CD14-positive monocyte (primary cell): Measurements from ENCODE around the gene UNCX. TPM values are rescaled to one million over a fixed set of nuclear protein-coding genes. Genes with fewer than 3 reads are reported as not detected.

ENCODE experiments used
- DNase-seq, 3 donors: peaks; one replicate each; pipeline ENCODE4 v3.0.0-alpha.2; 2011 to 2022
- H2AFZ ChIP-seq: 2 replicates; pipeline ENCODE4 v1.6.0; 2012; ENCODE audit warnings: mild to moderate bottlenecking, low read depth, low read length, inconsistent platforms; ENCODE audit not compliant: insufficient read depth, poor library complexity, severe bottlenecking
- H3K27ac ChIP-seq, 2 donors: 1 replicate in 1 of 2; 2 replicates in 1 of 2; pipeline ENCODE4 v1.5.1; 2012 to 2013; ENCODE audit warnings: low read length in 2 of 2, control low read depth in 1 of 2, inconsistent platforms in 1 of 2, low read depth in 1 of 2, mild to moderate bottlenecking in 1 of 2
- H3K27me3 ChIP-seq, 2 donors: one replicate each; pipeline versions ENCODE4 v1.6.0 to v1.6.1; 2011 to 2013; ENCODE audit warnings: low read length in 2 of 2; ENCODE audit not compliant: control insufficient read depth in 2 of 2, insufficient read depth in 2 of 2
- H3K36me3 ChIP-seq, 2 donors: replicated peaks in 1 of 2; 1 replicate in 1 of 2; 2 replicates in 1 of 2; pipeline versions ENCODE4 v1.5.1 to v1.6.1; 2012 to 2013; ENCODE audit warnings: low read length in 2 of 2, control low read depth in 1 of 2, inconsistent platforms in 1 of 2, mild to moderate bottlenecking in 1 of 2; ENCODE audit not compliant: insufficient read depth in 2 of 2, control insufficient read depth in 1 of 2
- H3K4me1 ChIP-seq, 2 donors: 1 replicate in 1 of 2; 2 replicates in 1 of 2; pipeline versions ENCODE4 v1.5.1 to v1.6.1; 2012 to 2013; ENCODE audit warnings: low read length in 2 of 2, control low read depth in 1 of 2, inconsistent platforms in 1 of 2, mild to moderate bottlenecking in 1 of 2, moderate library complexity in 1 of 2; ENCODE audit not compliant: insufficient read depth in 2 of 2, control insufficient read depth in 1 of 2
- H3K4me2 ChIP-seq: replicated peaks from 2 replicates; pipeline ENCODE3; 2012; ENCODE audit warnings: low read length, moderate library complexity, mild to moderate bottlenecking; ENCODE audit not compliant: poor library complexity, severe bottlenecking; ENCODE audit errors: extremely low read depth
- H3K4me3 ChIP-seq, 3 experiments: fragments of 200-600 bp in 1 of 3; sonication (generic) in 1 of 3; replicated peaks in 1 of 3; 1 replicate in 2 of 3; 2 replicates in 1 of 3; pipeline ENCODE4 v1.5.1; 2011 to 2013; ENCODE audit warnings: low read length in 3 of 3, mild to moderate bottlenecking in 3 of 3, control low read depth in 2 of 3, low read depth in 2 of 3, inconsistent platforms in 1 of 3, moderate library complexity in 1 of 3
- H3K79me2 ChIP-seq: 2 replicates; pipeline ENCODE4 v1.6.0; 2012; ENCODE audit warnings: mild to moderate bottlenecking, control low read depth, inconsistent platforms, low read length, moderate library complexity; ENCODE audit not compliant: insufficient read depth
- H3K9ac ChIP-seq: 2 replicates; pipeline ENCODE4 v1.6.0; 2017; ENCODE audit warnings: low read length, mild to moderate bottlenecking; ENCODE audit not compliant: insufficient read depth, poor library complexity, severe bottlenecking
- H3K9me3 ChIP-seq, 2 donors: replicated peaks in 1 of 2; 1 replicate in 1 of 2; 2 replicates in 1 of 2; pipeline versions ENCODE4 v1.5.1 to v1.6.1; 2012 to 2013; ENCODE audit warnings: low read length in 2 of 2, control low read depth in 1 of 2; ENCODE audit not compliant: control insufficient read depth in 1 of 2, insufficient read depth in 1 of 2
- H4K20me1 ChIP-seq: 2 replicates; pipeline ENCODE4 v1.6.0; 2012; ENCODE audit warnings: mild to moderate bottlenecking, low read length, control low read depth, moderate library complexity; ENCODE audit not compliant: insufficient read depth
- H3K27ac Mint-ChIP-seq, 7 donors: one replicate each; pipeline ENCODE4 v1.8.0; 2020; ENCODE audit warnings: mild to moderate bottlenecking in 7 of 7, mixed read lengths in 7 of 7, moderate library complexity in 6 of 7, inconsistent platforms in 2 of 7
- H3K27me3 Mint-ChIP-seq, 3 donors: one replicate each; pipeline ENCODE4 v1.8.0; 2021 to 2022; ENCODE audit warnings: low read depth in 3 of 3, mild to moderate bottlenecking in 3 of 3, mixed read lengths in 3 of 3, moderate library complexity in 3 of 3, inconsistent platforms in 1 of 3
- H3K36me3 Mint-ChIP-seq, 2 donors: one replicate each; pipeline ENCODE4 v1.8.0; 2020; ENCODE audit warnings: mixed read lengths in 2 of 2, inconsistent platforms in 1 of 2, mild to moderate bottlenecking in 1 of 2
- H3K4me1 Mint-ChIP-seq: one replicate; pipeline ENCODE4 v1.8.0; 2020; ENCODE audit warnings: mild to moderate bottlenecking, mixed read lengths
- H3K4me3 Mint-ChIP-seq, 2 donors: one replicate each; pipeline ENCODE4 v1.8.0; 2020; ENCODE audit warnings: mild to moderate bottlenecking in 2 of 2, mixed read lengths in 2 of 2, moderate library complexity in 1 of 2
- H3K9me3 Mint-ChIP-seq, 7 donors: one replicate each; pipeline ENCODE4 v1.8.0; 2020 to 2022; ENCODE audit warnings: mixed read lengths in 7 of 7, mild to moderate bottlenecking in 6 of 7, moderate library complexity in 6 of 7, inconsistent platforms in 2 of 7
- WGBS: methylation state at CpG from one replicate; pipeline ENCODE4 v1.1.5; 2013; ENCODE audit warnings: missing lambda C conversion rate; ENCODE audit not compliant: insufficient coverage; 5-methylcytosine and 5-hydroxymethylcytosine counted together
- intact Hi-C, 2 donors: fragments of 100-400 bp; cut with micrococcal nuclease; formaldehyde crosslinking; loops; one replicate each; pipeline versions ENCODE4 v1.15.0 to v1.15.1; 2023
- polyA plus RNA-seq, 3 donors: library from polyadenylated mRNA; depleted of rRNA in 1 of 3; unstranded in 2 of 3; stranded (reverse) in 1 of 3; fragments of 300-500 nt in 2 of 3; fragments of >200 nt in 1 of 3; fragmentation: Illumina TruSeq in 2 of 3; gene quantifications; 1 replicate in 2 of 3; 2 replicates in 1 of 3; pipeline ENCODE4 v1.2.3, GENCODE V29; 2012 to 2021
- TF ChIP-seq, protein P1 (sequence below): fragments of 200-600 bp; IDR thresholded peaks from one replicate; pipeline ENCODE4 v1.8.0; 2022; ENCODE audit warnings: antibody characterized with exemption, mild to moderate bottlenecking

Gene UNCX
- polyA plus RNA-seq, 3 donors, result not detected

DNA sequence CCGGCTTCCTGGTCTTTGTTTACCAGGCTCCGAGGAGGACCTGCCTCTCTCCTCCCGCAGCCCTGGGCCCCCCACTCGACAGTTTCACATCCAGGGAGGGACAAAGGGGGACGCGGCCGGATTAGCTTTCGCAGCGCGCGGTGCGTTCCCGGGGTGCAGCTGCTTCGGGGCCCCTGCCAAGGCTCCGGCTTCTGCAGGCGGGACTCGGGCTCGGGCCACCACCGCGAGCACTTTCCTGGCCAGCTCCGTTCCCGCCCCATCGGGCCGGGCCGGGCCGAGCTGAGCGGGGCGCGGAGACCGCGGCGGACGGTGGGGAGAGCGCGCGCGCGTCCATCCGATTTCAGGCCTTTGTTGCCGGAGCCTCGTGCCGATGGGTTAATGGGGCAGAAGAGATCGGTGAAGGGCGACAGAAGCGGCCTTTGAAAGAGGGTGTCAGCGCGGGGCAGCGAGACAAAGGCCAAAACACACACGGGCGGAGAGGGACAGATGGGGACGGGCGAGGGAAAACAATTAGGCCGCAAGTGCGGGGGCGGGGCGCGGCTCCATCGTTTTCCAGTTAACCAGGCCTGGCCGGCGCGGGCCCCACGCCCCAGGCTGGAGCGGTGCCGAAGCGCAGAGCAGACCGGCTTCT is 8.5 kb upstream of the UNCX start:
- no peak overlapping the region for H3K4me3 ChIP-seq
- H3K36me3 Mint-ChIP-seq, result peaks cover 0 to 2% of the 10 kb centered on the region in 2 donors
- H3K4me3 Mint-ChIP-seq, result peak overlapping the region in 1 of 2 donors; percentile 87
- no peak overlapping the region for H3K4me2 ChIP-seq
- peaks cover 7 to 8% of the 10 kb centered on the region in 2 donors for H3K4me1 ChIP-seq
- H2AFZ ChIP-seq, result no peak overlapping the region
- H4K20me1 ChIP-seq, result no peaks in the 10 kb centered on the region
- intact Hi-C loops, result loop anchor here in 1 of 2 donors (10.0 kb wide), 1 partner anchor 191 kb away; no protein-coding TSS in a partner anchor
- no peak for DNase-seq
- H3K9me3 Mint-ChIP-seq, result peaks cover 0 to 19% (median 6%) of the 10 kb centered on the region in 7 donors
- H3K79me2 ChIP-seq, result no peaks in the 10 kb centered on the region
- TF ChIP-seq, protein P1, sequence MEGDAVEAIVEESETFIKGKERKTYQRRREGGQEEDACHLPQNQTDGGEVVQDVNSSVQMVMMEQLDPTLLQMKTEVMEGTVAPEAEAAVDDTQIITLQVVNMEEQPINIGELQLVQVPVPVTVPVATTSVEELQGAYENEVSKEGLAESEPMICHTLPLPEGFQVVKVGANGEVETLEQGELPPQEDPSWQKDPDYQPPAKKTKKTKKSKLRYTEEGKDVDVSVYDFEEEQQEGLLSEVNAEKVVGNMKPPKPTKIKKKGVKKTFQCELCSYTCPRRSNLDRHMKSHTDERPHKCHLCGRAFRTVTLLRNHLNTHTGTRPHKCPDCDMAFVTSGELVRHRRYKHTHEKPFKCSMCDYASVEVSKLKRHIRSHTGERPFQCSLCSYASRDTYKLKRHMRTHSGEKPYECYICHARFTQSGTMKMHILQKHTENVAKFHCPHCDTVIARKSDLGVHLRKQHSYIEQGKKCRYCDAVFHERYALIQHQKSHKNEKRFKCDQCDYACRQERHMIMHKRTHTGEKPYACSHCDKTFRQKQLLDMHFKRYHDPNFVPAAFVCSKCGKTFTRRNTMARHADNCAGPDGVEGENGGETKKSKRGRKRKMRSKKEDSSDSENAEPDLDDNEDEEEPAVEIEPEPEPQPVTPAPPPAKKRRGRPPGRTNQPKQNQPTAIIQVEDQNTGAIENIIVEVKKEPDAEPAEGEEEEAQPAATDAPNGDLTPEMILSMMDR, result no peak
- H3K36me3 ChIP-seq, result no peaks in the 10 kb centered on the region
- H3K27ac Mint-ChIP-seq, result no peak overlapping the region
- peaks cover 93 to 99% (median 93%) of the 10 kb centered on the region in 3 donors for H3K27me3 Mint-ChIP-seq
- no peak overlapping the region for H3K27ac ChIP-seq
- peaks cover 0 to 7% of the 10 kb centered on the region in 2 donors for H3K9me3 ChIP-seq
- no peak overlapping the region for H3K9ac ChIP-seq
- peaks cover 10% of the 10 kb centered on the region for H3K4me1 Mint-ChIP-seq
- 5% methylated on average over 60 of the region's 66 CpGs for WGBS
- H3K27me3 ChIP-seq, result peaks cover 48 to 91% of the 10 kb centered on the region in 2 donors

DNA sequence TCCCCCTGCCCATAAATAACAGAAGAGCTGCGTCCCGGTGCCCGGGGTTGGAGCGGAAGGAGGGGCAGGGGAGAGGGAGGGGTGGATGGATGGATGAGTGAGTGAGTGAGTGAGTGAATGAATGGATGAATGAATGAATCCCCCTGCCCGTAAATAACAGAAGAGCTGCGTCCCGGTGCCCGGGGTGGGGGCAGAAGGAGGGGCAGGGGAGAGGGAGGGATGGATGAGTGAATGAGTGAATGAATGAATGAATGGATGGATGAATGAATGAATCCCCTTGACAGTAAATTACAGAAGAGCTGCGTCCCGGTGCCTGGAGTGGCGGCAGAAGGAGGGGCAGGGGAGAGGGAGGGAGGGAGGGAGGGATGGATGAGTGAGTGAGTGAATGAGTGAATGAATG is 7.6 kb upstream of the UNCX start:
- H3K9me3 ChIP-seq, result peaks cover 0 to 7% of the 10 kb centered on the region in 2 donors
- WGBS, result 9% methylated on average over 6 of the region's 11 CpGs
- H4K20me1 ChIP-seq, result no peaks in the 10 kb centered on the region
- H3K9ac ChIP-seq, result no peak overlapping the region
- no peaks in the 10 kb centered on the region for H3K36me3 ChIP-seq
- no peak overlapping the region for H3K27ac ChIP-seq
- Mint-ChIP-seq H3K4me1 (peaks cover 10% of the 10 kb centered on the region), H3K36me3 (peaks cover 0 to 4% of the 10 kb centered on the region in 2 donors), H3K27ac (no peak overlapping the region), H3K9me3 (peaks cover 0 to 21% (median 8%) of the 10 kb centered on the region in 7 donors), H3K4me3 (peak overlapping the region in 1 of 2 donors; percentile 76), H3K27me3 (peaks cover 87 to 95% (median 91%) of the 10 kb centered on the region in 3 donors)
- no peak overlapping the region for H3K4me3 ChIP-seq
- H3K79me2 ChIP-seq, result no peaks in the 10 kb centered on the region
- H3K4me2 ChIP-seq, result no peak overlapping the region
- peaks cover 7 to 8% of the 10 kb centered on the region in 2 donors for H3K4me1 ChIP-seq
- no peak for DNase-seq
- intact Hi-C loops, result loop anchor here (5.0 to 10.0 kb wide), 2 partner anchors 190 to 247 kb away; no protein-coding TSS in a partner anchor
- no peak overlapping the region for H2AFZ ChIP-seq
- TF ChIP-seq, protein P1, result no peak
- peaks cover 48 to 87% of the 10 kb centered on the region in 2 donors for H3K27me3 ChIP-seq
